ENCODE data around the gene PLEKHA6.
"Not testable (repeated sequence)": the region's sequence is repeated elsewhere in the genome, so short reads cannot be mapped to it uniquely, and the experiment has no call there.

PLEKHA6 gene

GRCh38 chr1:204337036-204337429 lies 22.7 kb downstream of the PLEKHA6 start:
- no peak for DNase-seq

- peak in 2 of 58 donors; percentile 5 to 9 for DNase-seq
Observed at GRCh38 chr1:204336421-204337035, 23.2 kb downstream of the PLEKHA6 start.

- no peak for DNase-seq
Observed at GRCh38 chr1:204335533-204335932, 24.2 kb downstream of the PLEKHA6 start.

- no peak for DNase-seq
Observed at GRCh38 chr1:204335085-204335484, 24.6 kb downstream of the PLEKHA6 start.

GRCh38 chr1:204334455-204334854 lies 25.3 kb downstream of the PLEKHA6 start:
- no peak for DNase-seq

- DNase-seq, result no peak
Observed at GRCh38 chr1:204333427-204333826, 26.3 kb downstream of the PLEKHA6 start.

- no peak for DNase-seq
Observed at GRCh38 chr1:204331847-204332487, 27.8 kb downstream of the PLEKHA6 start.

GRCh38 chr1:204331275-204331674 lies 28.5 kb downstream of the PLEKHA6 start:
- no peak for DNase-seq

- not testable (repeated sequence) for DNase-seq
Observed at GRCh38 chr1:204327870-204328269, 31.9 kb downstream of the PLEKHA6 start.

GRCh38 chr1:204327359-204327758 lies 32.4 kb downstream of the PLEKHA6 start:
- DNase-seq, result no peak

GRCh38 chr1:204326771-204327300 lies 32.9 kb downstream of the PLEKHA6 start:
- peak in 15 of 58 donors; percentile 11 to 45 (median 28) for DNase-seq

GRCh38 chr1:204325944-204326343 lies 33.8 kb downstream of the PLEKHA6 start:
- DNase-seq, result peak in 31 of 58 donors; percentile 15 to 75 (median 44)

- DNase-seq, result no peak
Observed at GRCh38 chr1:204323887-204324286, 35.8 kb downstream of the PLEKHA6 start.

- DNase-seq, result no peak
Observed at GRCh38 chr1:204322339-204322868, 37.3 kb downstream of the PLEKHA6 start.

- DNase-seq, result no peak
Observed at GRCh38 chr1:204321665-204322064, 38.1 kb downstream of the PLEKHA6 start.

- no peak for DNase-seq
Observed at GRCh38 chr1:204321051-204321450, 38.7 kb downstream of the PLEKHA6 start.

GRCh38 chr1:204320382-204320804 lies 39.3 kb downstream of the PLEKHA6 start:
- no peak for DNase-seq

GRCh38 chr1:204319462-204319861 lies 40.3 kb downstream of the PLEKHA6 start:
- DNase-seq, result no peak

GRCh38 chr1:204319027-204319426 lies 40.7 kb downstream of the PLEKHA6 start:
- peak in 1 of 58 donors; percentile 27 for DNase-seq

- DNase-seq, result no peak
Observed at GRCh38 chr1:204318324-204318723, 41.4 kb downstream of the PLEKHA6 start.

GRCh38 chr1:204317170-204317569 lies 42.6 kb downstream of the PLEKHA6 start:
- DNase-seq, result no peak

- DNase-seq, result peak in 1 of 58 donors; percentile 20
Observed at GRCh38 chr1:204316164-204316563, 43.6 kb downstream of the PLEKHA6 start.

Measured in anterior cingulate cortex (tissue), 58 donors.